Fibroblast of villous mesenchyme (primary cell): ENCODE results near the gene CH25H. TPM values are rescaled to one million over a fixed set of nuclear protein-coding genes. Genes with fewer than 3 reads are reported as not detected.
"Not testable (repeated sequence)": the region's sequence is repeated elsewhere in the genome, so short reads cannot be mapped to it uniquely, and the experiment has no call there.

ENCODE experiments used
- DNase-seq: peaks from one replicate; pipeline ENCODE4 v3.0.0-alpha.2; 2010; ENCODE audit warnings: low read depth
- H3K4me3 ChIP-seq: 2 replicates; pipeline ENCODE4 v1.5.1; 2011; ENCODE audit warnings: low read depth, mild to moderate bottlenecking, low read length
- CTCF ChIP-seq: IDR thresholded peaks from 2 replicates; pipeline ENCODE4 v1.5.1; 2012; ENCODE audit warnings: low read depth, mild to moderate bottlenecking, low read length; ENCODE audit not compliant: insufficient read depth
- total RNA-seq: library from RNA; depleted of rRNA; stranded (reverse); fragments of >200 nt; gene quantifications from 2 replicates; pipeline ENCODE4 v1.2.3, GENCODE V29; 2012

The CH25H gene
- under 0.01 and 0.64 TPM in 2 replicates for total RNA-seq

- TF ChIP-seq CTCF, result no peak
- DNase-seq, result peak; percentile 65
- H3K4me3 ChIP-seq, result peak within 1 kb of the TSS; percentile 52
Measured at GRCh38 chr10:89207181-89207800, at the start of gene CH25H. Gene CH25H, minus strand, starts transcription at chr10:89207317. Its CDS starts 25 bp downstream, at chr10:89207292.

DNA sequence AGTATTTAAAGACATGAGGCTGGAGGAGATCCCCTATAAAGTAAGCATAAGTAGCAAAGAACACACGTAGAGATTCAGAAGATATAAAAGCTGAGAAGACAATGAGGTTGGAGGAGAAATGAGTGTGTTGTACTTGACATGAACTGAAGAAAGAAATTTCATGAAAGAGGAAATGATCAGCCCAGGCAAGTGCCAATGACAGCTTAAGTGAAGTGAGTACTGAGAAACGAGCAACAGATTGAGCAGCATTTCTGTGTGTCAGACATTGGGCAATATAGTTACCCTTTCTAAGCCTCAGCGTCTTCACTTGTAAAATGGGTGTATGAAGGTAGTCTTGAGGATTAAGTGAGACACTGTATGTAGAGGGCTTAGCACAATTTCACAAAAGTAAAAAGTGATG, 49.2 kb upstream of the CH25H start:
- no peak overlapping the region for H3K4me3 ChIP-seq
- DNase-seq, result no peak
- no peak for TF ChIP-seq CTCF

DNA sequence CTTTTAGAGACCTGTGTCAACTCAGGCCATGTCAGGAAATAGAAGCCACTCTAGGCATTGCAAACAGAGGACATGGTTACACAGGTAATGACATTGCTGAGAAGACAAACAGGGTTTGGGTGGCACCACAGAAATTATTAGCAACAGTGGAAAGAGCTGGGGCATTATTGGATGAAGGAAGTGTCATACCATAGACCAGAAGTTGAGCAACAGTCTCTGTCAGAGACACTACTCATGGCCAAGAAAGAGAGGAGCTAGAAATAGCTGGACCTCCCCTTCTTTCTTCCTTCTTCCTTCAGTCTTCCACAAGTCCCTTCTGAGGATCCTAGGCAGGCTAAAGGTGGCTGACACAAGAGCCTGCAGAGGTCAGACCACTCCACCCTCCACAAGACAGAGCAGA, 48.7 kb upstream of the CH25H start:
- DNase-seq, result no peak
- no peak overlapping the region for H3K4me3 ChIP-seq
- TF ChIP-seq CTCF, result no peak

DNA sequence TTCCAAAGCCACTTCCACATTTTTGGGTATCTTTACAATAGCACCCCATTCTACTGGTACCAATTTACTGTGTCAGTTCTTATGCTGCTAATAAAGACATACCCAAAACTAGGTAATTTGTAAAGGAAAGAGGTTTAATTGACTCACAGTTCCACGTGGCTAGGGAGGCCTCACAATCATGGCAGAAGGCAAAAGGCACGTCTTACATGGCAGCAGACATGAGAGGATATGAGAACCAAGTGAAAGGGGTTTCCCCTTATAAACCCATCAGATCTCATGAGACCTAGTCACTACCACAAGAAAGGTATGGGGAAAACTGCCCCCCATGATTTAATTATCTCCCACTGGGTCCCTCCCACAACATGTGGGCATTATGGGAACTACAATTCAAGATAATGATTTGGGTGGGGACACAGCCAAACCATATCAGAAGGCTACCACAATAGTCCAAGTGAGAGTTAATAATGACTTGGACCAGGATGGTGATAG, 48.0 kb upstream of the CH25H start:
- not testable (repeated sequence) for H3K4me3 ChIP-seq, DNase-seq

DNA sequence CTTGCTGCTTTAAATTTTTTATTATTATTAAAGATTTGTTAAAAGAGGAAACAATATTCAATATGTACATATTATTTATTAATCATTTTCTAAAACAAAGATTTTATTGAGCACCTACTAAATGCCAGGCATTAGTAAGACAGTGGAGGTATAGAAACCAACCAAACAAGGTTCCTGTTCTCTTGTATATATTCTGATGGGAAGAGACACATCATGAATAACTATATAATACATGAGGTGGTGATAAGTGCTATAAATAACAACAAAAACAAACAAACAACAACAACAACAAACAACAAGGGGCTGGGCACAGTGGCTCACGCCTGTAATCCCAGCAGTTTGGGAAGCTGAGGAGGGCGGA, 45.1 kb upstream of the CH25H start:
- H3K4me3 ChIP-seq, result peak overlapping the region; percentile 95
- no peak for TF ChIP-seq CTCF

GRCh38 chr10:89251409-89252224, 44.5 kb upstream of the CH25H start, which contains the start of gene LIPA:
Gene LIPA, minus strand, starts transcription at chr10:89251775. Its CDS starts 4,127 bp downstream, at chr10:89247648.
- no peak for TF ChIP-seq CTCF
- peak; percentile 97 for DNase-seq
- H3K4me3 ChIP-seq, result peak within 1 kb of the TSS; percentile 95

More for the DNA sequence above, 45.1 kb upstream of the CH25H start:
- DNase-seq, result no peak

DNA sequence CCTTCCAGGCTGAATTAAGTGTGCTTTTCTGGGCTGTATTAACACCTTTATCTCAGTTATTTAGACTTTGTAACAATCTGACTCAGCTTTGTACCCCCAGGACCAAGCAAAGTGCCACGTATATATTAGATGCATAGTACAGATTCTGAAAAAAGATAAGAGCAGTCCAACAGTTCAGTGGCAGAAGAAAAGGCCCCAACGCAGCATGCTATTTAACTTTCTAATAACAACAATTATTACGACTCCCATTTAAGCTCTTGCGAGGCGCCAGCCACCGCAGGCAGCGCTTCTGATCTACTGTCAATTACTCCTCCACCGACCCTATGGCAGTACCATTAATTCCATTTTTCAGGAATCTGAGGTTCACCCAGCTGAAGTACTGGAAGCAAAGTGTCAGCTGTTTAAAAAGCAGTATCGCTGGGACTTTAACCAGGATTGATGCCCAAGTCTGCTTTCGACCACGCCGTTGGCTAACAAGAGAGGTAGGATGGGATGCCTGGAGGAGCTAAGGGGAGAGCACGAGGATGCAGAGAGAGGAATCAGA, 43.8 kb upstream of the CH25H start:
- peak overlapping the region; percentile 95 for H3K4me3 ChIP-seq
- DNase-seq, result no peak
- TF ChIP-seq CTCF, result no peak
